SH-SY5Y (cell line): ENCODE results near the gene SRRM3.

ENCODE experiments used
- GATA2 ChIP-seq: IDR thresholded peaks from 2 replicates; pipeline ENCODE4 v1.6.1; 2011; ENCODE audit warnings: mild to moderate bottlenecking, low read depth, low read length
- GATA3 ChIP-seq: IDR thresholded peaks from 2 replicates; pipeline ENCODE4 v1.6.1; 2011; ENCODE audit warnings: low read depth, mild to moderate bottlenecking, low read length, moderate library complexity

- TF ChIP-seq GATA2 (peak; percentile 92), GATA3 (no peak)
Observed at GRCh38 chr7:76310102-76310957, 108.6 kb downstream of the SRRM3 start.
